Activated CD4-positive, alpha-beta T cell treated with anti-CD3 and anti-CD28 coated beads for 24 hours (primary cell): ENCODE measurements around the gene IGFLR1.

ENCODE experiments used
- DNase-seq, 2 donors: peaks; one replicate each; pipeline ENCODE4 v3.0.0-alpha.2; 2020; ENCODE audit warnings: low read depth in 2 of 2

Gene IGFLR1

DNA sequence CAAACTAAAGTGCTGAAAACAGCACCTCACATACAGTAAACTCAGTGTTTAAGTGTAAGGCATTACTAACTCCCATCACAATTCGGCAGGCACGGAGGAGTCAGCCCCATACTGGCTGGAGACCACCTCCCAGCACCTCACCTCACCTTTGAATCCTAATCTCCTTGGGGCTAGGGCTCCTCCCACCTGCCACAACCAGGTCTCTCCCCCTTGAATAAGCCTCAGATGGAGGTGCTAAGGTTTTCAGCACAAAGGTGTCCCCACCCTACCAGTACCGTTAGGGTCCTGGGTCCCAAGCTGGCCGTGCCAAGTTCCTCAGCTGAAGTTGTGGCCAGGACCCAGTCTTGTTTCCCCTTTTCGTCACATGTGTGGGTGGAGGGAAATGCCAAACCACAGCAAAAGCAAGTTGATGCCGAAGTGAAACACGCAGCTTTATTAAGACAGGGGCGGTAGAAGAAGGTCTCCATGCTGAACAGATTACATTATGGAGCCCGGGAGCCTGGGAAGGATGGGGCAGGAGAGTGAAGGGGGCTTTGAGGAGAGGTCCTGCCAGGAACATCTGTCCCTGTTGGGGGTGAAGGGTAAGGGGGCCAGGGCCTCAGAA is at the start of gene IGFLR1:
TSS of gene IGFLR1 (minus strand) at position 332 of the 604 bp plus-strand sequence. CDS start 1,272 bp downstream, outside the sequence.
- DNase-seq: peak; percentile 51 to 58

DNA sequence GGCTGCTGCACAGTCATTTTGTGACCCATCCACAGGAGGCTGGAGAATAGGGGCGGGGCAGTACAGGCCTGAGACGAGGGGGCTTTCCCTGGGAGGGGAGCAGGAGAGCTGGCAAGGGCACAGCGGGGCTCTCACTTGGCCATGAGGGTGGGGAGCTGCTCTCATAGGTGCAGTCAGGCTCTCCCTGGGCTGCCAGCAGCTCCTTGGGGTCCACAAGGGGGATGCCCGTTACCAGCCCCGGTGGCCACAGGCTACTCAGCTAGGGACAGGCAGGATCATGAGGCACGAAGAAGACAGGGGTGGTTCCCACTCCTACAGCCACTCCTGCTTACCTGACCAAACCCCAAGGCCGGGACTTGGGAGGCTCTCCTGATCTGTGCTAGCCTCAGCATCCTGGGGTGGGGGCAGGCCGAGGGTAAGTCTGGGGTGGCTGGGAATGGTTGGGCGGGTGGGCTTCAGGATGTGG is 49.6 kb upstream of the IGFLR1 start:
- DNase-seq: no peak

DNA sequence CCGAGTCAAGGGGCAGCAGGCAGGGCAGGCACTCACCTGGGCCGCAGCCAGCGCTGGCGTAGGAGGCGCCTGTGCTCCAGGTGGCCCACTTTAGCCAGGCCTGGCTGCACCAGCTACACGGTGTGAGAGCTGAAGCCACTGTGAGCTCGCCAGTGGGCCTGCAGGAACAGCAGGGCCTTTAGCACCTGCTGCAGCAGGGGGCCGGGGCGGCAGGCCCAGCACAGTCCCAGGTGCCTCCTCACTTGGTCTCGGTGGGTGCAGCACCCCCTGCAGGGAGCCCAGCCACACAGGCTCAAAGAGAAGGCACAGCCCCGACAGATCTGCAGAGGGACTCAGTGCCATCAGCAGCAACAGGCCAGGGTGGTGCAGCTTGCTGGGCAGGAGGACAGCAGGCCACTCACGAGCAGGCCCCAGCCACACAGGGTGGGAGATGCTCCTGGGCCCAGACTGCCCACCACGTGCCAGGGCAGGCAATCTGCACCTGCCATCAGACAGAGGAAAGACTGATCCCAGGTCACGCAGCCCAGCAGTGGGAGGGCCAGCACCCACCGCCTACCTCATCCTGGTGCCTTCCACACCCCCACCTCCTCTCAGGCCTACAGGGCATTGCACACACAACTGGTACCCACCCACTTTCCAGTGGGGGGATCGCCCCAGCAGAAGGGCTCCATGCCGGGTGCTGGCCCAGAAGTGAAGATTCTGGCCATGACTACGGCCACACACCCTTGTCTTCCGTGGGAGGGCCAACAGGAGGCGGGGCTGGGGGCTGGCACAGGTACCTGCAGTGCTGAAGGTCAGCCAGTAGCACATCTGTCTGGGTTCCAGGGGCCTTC is 48.9 kb upstream of the IGFLR1 start:
- no peak for DNase-seq

DNA sequence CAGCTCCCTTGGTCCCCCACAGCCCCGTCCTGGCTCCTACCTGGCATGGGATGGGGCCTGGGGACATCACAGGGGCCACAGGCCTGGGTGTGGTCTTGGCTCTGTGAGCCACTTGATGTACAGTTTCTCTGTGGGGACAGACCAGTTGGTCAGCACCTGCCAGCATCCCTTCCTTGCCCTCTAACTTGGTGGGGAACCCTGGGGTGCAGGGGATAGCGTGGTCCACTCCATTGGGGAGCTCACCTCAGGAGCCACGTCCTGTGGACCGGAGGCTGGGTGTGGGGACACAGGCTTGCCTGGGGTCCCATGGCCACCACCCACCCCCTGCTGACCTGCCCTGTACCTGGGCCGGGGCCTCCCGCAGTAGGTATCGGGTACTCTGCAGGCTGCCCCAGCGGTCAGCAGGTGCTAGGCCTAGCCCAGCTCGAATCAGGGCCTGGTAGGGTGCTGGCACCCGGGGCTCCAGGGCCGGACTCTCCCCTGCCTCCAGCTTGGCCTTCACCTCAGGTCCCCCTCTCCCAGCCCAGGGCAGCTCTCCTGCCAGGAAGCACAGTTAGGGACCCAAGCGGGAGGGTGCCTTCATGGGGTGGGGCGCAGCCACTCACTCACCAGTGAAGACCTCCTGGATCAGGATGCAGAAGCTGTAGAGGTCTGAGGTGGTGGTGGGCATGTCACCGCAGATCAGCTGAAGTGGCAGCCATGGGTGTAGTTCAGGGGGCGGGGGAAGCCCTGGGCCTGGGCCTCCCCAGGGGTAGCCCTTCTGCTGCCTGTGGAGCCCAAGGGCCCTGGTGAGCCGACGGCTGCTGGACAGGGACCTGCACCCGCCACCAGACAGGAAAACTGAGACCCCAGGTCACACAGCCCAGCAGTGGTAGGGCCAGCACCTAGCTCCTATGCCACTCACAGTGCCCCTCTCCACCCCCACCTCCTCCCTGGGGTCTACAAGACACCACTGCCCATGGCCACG is 48.0 kb upstream of the IGFLR1 start:
- DNase-seq: no peak

DNA sequence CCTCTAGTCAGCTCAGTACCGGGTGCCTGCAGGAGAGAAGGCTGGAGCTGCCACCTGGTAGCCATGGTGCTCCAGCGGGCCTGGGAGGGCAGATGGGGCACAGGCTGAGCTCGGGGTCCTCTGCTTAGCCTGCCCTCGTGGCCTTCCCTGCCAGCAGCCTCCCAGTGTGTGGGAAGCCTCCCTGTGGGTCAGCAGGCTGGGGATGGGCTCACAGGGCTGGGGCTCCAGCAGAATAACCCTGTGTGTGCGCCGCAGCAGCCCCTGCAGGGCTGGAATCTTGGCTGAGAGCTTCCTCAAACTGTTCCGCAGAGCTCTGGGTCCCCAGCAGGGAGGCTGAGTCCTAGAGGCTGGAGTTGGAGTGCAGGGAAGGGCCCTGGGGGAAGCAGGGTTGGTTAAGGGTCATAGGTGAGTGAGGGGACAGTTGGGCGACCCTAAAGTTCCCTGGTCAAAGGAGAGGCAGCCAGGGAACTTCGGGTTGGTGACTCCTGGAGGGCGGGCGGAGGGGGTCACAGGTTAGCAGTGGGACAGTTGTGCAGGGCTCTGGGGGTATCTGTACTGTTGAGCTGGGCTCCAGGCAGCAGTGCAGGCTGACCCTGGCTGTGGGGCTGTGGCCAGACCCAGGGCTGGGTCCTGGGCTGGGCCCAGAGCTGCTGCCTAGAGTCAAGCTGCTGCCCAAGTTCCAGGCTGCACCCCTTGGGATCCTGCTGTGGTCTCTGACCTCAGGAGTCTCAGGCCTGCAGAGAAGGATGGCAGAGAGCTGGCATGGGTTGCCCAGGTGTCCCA is 47.1 kb upstream of the IGFLR1 start:
- no peak for DNase-seq

GRCh38 chr19:35788205-35788960 is 46.1 kb upstream of the IGFLR1 start:
- no peak for DNase-seq

DNA sequence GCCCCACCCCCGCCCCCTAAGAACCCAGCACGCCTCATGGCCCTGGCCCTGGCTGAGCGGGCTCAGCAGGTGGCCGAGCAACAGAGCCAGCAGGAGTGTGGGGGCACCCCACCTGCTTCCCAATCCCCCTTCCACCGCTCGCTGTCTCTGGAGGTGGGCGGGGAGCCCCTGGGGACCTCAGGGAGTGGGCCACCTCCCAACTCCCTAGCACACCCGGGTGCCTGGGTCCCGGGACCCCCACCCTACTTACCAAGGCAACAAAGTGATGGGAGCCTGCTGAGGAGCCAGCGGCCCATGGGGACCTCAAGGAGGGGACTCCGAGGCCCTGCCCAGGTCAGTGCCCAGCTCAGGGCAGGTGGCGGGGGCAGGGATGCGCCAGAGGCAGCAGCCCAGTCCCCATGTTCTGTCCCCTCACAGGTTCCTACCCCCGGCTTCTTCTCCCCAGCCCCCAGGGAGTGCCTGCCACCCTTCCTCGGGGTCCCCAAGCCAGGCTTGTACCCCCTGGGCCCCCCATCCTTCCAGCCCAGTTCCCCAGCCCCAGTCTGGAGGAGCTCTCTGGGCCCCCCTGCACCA is 45.1 kb upstream of the IGFLR1 start:
- no peak for DNase-seq

- DNase-seq: no peak
Observed at GRCh38 chr19:35786299-35787160, 44.3 kb upstream of the IGFLR1 start.

- no peak for DNase-seq
Observed at GRCh38 chr19:35785339-35785627, 43.0 kb upstream of the IGFLR1 start.

GRCh38 chr19:35784503-35785338 is 42.5 kb upstream of the IGFLR1 start:
- DNase-seq: no peak

DNA sequence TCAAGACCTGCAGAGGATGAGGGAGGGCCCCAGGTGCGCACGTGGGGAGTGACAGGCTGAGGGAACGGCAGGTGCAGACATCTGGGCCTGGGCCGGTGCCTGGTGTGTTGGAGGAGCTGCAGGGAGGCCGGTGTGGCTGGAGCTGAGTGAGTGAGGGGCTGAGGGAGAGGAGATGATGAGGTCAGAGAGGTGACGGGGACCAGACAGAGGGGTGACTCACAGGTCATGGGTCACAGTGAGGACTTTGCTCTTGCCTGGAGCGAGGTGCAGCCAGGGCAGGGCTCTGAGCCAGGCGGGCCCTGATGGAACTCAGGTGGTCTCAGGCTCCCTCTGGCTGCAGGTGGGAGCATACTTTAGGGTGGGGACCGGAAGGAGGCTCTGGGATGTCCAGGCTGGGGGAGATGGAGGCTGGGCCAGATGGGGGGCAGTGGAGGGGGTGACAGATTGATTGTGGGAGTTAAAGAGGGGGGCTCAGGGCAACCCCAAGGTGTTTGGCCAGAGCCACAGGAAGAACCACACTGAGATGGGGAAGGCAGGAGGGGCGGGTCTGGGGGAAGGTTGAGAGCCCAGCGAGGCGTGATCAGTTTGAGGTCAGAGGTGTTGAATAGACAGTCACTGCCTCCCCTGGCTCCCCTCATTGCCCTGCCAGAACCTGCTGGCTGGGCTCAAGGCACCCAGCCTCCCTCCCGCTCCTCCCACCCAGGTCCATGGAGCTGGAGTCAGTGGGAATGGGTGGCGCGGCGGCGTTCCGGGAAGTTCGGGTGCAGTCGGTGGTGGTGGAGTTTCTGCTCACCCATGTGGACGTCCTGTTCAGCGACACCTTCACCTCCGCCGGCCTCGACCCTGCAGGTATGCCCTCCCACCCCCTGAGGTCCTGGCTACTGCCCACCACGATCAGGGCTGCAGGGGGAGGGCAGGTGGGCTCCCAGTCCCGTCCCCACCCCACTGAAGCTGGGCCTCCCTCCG is 41.5 kb upstream of the IGFLR1 start:
- DNase-seq: no peak

DNA sequence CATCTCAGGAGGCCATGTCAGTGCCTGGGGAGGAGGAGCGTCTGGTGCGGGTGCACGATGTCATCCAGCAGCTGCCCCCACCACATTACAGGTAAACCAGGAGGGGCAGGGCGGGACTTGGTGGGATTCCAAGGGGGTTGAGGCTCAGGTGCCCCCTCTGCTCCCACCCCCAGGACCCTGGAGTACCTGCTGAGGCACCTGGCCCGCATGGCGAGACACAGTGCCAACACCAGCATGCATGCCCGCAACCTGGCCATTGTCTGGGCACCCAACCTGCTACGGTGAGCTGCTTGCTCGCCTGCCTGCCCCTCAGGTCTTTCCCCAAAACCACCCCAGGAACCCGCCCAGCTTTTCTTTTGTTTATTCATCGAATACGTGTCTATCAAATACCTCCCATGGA is 40.3 kb upstream of the IGFLR1 start:
- DNase-seq: no peak

DNA sequence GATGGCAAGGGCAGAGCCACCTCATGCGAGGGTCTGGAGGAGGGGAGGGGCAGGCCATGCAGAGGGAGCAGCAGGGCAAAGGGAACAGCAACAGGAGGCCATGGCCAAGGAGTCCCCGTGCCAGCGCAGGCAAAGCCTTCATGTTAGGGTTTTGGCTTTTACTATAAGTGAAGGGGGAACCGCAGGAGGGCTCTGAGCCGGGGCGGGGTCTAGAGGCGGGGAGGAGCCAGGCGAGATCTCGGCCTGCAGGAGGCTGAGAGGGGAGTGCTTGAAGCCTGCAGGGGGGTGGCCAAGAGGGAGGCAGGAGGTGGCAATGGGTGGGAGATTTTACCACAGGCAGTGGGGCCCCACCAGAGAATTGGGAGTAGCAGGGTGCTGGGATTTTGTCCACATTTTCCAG is 39.4 kb upstream of the IGFLR1 start:
- DNase-seq: no peak

GRCh38 chr19:35780717-35781116 is 38.5 kb upstream of the IGFLR1 start:
- no peak for DNase-seq

GRCh38 chr19:35780058-35780457 is 37.8 kb upstream of the IGFLR1 start:
- no peak for DNase-seq

GRCh38 chr19:35779033-35779432 is 36.8 kb upstream of the IGFLR1 start:
- no peak for DNase-seq

- DNase-seq: no peak
Observed at GRCh38 chr19:35777961-35778360, 35.7 kb upstream of the IGFLR1 start.
